ENCODE results near the gene BTBD7.

Gene BTBD7

GRCh38 chr14:93299866-93300265 is 33.0 kb downstream of the BTBD7 start:
- DNase-seq = no peak

GRCh38 chr14:93299416-93299815 is 33.4 kb downstream of the BTBD7 start:
- no peak for DNase-seq

GRCh38 chr14:93295541-93296220 is 37.2 kb downstream of the BTBD7 start:
- no peak for DNase-seq

GRCh38 chr14:93286212-93286890 is 46.5 kb downstream of the BTBD7 start:
- DNase-seq = no peak

GRCh38 chr14:93285044-93285443 is 47.8 kb downstream of the BTBD7 start:
- DNase-seq = no peak

- DNase-seq = no peak
Observed at GRCh38 chr14:93281937-93282336, 50.9 kb downstream of the BTBD7 start.

- DNase-seq = no peak
Observed at GRCh38 chr14:93280743-93281142, 52.1 kb downstream of the BTBD7 start.

GRCh38 chr14:93276031-93276716 is 56.7 kb downstream of the BTBD7 start:
- DNase-seq = no peak

- no peak for DNase-seq
Observed at GRCh38 chr14:93274055-93274806, 58.6 kb downstream of the BTBD7 start.

- DNase-seq = no peak
Observed at GRCh38 chr14:93271111-93271510, 61.7 kb downstream of the BTBD7 start.

GRCh38 chr14:93269341-93270068 is 63.3 kb downstream of the BTBD7 start:
- DNase-seq = no peak

GRCh38 chr14:93268406-93268805 is 64.4 kb downstream of the BTBD7 start:
- DNase-seq = no peak

- no peak for DNase-seq
Observed at GRCh38 chr14:93267149-93267711, 65.6 kb downstream of the BTBD7 start.

- no peak for DNase-seq
Observed at GRCh38 chr14:93266127-93266526, 66.7 kb downstream of the BTBD7 start.

- no peak for DNase-seq
Observed at GRCh38 chr14:93263416-93263815, 69.4 kb downstream of the BTBD7 start.

GRCh38 chr14:93262446-93262845 is 70.4 kb downstream of the BTBD7 start:
- DNase-seq = no peak

GRCh38 chr14:93249128-93249831 is 83.6 kb downstream of the BTBD7 start:
- no peak for DNase-seq

GRCh38 chr14:93246534-93246933 is 86.3 kb downstream of the BTBD7 start:
- DNase-seq = no peak

GRCh38 chr14:93245764-93246420 is 86.9 kb downstream of the BTBD7 start:
- DNase-seq = no peak

- DNase-seq = no peak
Observed at GRCh38 chr14:93240678-93241000, 92.2 kb downstream of the BTBD7 start.

Data from left hindlimb (tissue), 1 donor.